Left ventricle myocardium superior (tissue), 1 donor: ENCODE results near the gene PRKAA1. TPM values are rescaled to one million over a fixed set of nuclear protein-coding genes. Genes with fewer than 3 reads are reported as not detected.
"Not testable (repeated sequence)": the region's sequence is repeated elsewhere in the genome, so short reads cannot be mapped to it uniquely, and the experiment has no call there.

ENCODE experiments used
- ATAC-seq: fragments of 200-7000 bp; cut with Tn5 transposase; one replicate; pipeline ENCODE4 v1.9.1; 2020; ENCODE audit warnings: mild to moderate bottlenecking, moderate library complexity
- DNase-seq: peaks from one replicate; pipeline ENCODE4 v3.0.0-alpha.2; 2020
- intact Hi-C: fragments of 100-400 bp; cut with micrococcal nuclease; formaldehyde crosslinking; loops from one replicate; pipeline ENCODE4 v1.11.0; 2022
- total RNA-seq: library from RNA; stranded (reverse); fragmentation: NEBNext Ultra II Directional; extraction: Animal tissue kit (Norgen Biotek cat#: 25700); gene quantifications from one replicate; pipeline ENCODE4 v1.2.1, GENCODE V29; 2021
- donor health status: DM: no; HTN: yes; CAD: no; lungs with severe emphysema.

Gene PRKAA1
- total RNA-seq, 1 donor from 2014 or later, result 35.9 TPM

DNA sequence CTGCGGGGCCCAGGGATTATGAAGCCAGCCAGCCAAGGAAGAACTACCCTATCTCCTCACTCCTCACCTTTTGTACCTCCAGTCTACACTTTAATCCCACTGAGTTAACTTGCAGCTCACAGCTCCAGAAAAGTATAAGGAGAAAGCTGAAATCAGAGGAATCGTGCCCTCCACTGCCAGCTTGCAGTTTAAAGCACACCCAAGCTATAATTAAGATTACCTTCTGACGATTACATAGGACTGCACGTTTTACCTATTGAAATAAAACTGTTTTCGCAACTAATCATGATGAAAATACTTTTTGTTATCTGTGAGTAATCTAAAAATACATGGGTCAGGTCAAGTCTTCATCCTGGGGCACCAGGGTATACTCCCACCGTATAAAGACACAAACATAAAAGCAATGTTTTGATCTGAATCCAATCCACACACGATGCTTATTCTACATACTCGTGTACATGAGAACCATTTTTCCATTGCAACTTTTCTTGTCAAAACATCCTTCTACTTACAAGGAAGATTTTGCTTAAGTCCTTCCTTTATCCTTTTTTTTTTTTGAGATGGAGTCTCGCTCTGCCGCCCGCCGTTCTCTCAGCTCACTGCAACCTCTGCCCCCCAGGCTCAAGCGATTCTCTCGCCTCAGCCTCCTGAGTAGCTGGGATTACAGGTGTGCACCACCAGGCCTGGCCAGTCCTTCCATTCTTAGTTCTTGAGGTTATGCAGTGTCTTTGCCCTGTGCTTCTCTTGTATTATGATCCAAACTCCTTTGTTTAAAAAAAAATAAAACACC is 29.2 kb upstream of the PRKAA1 start:
- intact Hi-C loops, result no loop called here
- DNase-seq, result no peak

GRCh38 chr5:40826489-40827187 is 28.5 kb upstream of the PRKAA1 start:
- no peak for DNase-seq
- intact Hi-C loops, result no loop called here
- ATAC-seq, result no peak

More for the DNA sequence above, 29.2 kb upstream of the PRKAA1 start:
- no peak for ATAC-seq

- DNase-seq, ATAC-seq, intact Hi-C loops: not testable (repeated sequence)
Observed at GRCh38 chr5:40825461-40826043, 27.4 kb upstream of the PRKAA1 start.

DNA sequence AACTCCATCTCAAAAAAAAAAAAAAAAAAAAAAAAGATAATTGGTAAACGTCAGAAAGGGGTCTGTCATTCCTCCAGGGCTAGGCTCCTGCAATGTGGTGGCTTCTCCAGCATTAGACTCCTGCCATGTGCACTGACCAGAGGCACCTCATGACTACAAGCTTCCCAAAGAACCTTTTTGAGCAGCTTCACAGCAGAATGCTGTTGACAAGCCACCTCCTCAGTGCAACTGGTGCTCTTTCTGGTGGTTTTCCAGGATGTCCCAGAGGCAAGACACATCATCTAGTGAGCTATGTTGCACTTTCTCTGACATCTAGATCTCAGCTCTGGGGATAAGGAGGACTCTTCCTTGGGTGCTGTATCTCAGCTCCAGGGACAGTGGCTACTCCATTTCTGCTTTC is 25.3 kb upstream of the PRKAA1 start:
- intact Hi-C loops, result no loop called here
- no peak for ATAC-seq
- DNase-seq, result no peak

GRCh38 chr5:40813698-40814281 is 15.6 kb upstream of the PRKAA1 start:
- DNase-seq, result no peak
- no peak for ATAC-seq
- intact Hi-C loops, result no loop called here

- intact Hi-C loops, result no loop called here
- ATAC-seq, result no peak
Observed at GRCh38 chr5:40812125-40812524, 14.0 kb upstream of the PRKAA1 start.

DNA sequence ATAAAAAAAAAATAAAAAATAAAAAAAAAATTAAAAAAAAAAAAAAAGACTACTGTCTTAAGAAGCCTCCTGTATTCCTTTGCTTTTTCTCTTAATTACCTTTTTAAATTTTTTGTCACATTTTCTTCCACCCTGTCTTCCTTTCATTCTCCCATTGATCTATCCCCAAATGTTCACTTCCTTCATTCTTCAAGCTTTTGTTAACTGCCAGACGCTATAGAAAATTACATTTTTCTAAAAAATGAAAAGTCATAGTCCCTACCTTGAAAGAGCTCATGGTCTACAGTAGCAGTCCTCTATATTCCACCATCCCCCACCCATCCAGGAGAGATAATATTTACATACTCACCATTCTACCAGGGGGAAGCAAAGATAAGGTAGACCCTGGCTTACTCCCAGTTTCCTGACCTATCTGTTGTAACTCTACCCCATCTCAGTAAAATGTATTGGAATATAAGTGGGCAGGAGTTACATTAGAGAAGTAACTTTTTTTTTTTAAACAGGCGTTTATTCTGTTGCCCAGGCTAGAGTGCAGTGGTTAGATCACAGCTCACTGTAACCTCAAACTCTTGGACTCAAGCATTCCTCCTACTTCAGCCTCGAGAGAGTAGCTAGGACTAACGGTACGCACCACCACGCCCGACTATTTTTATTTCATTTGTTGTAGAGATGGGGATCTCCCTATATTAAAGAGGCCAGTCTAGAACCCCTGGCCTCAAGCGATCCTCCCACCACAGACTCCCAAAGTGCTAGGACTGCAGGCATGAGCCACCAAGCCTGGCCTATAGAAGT is 3.8 kb upstream of the PRKAA1 start:
- intact Hi-C loops, result no loop called here
- no peak for DNase-seq
- no peak for ATAC-seq

More at GRCh38 chr5:40812125-40812524, 14.0 kb upstream of the PRKAA1 start:
- no peak for DNase-seq

- intact Hi-C loops, result no loop called here
- ATAC-seq (no peak), DNase-seq (no peak)
Observed at GRCh38 chr5:40799258-40799657, 1.1 kb upstream of the PRKAA1 start.

DNA sequence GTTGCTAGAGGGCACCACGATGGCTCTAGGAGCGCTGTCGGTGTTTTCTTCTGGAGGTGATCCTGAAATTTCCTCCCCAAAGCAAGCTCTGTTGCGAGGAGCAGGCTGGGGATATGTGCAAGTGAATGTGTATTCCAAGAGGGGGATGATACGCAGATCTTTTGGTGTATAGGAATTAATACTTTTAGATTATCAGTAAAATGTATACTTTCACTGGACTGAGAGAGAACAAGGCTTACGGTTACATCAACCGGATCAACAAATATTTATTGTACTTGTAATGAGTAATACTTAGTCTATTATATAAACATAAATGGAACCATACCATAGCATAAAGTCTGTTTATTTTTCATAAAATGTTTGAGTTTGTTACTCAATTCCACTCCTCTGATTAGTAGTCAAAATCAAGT is 632 bp upstream of the PRKAA1 start:
- DNase-seq (no peak), ATAC-seq (no peak)
- intact Hi-C loops, result no loop called here

DNA sequence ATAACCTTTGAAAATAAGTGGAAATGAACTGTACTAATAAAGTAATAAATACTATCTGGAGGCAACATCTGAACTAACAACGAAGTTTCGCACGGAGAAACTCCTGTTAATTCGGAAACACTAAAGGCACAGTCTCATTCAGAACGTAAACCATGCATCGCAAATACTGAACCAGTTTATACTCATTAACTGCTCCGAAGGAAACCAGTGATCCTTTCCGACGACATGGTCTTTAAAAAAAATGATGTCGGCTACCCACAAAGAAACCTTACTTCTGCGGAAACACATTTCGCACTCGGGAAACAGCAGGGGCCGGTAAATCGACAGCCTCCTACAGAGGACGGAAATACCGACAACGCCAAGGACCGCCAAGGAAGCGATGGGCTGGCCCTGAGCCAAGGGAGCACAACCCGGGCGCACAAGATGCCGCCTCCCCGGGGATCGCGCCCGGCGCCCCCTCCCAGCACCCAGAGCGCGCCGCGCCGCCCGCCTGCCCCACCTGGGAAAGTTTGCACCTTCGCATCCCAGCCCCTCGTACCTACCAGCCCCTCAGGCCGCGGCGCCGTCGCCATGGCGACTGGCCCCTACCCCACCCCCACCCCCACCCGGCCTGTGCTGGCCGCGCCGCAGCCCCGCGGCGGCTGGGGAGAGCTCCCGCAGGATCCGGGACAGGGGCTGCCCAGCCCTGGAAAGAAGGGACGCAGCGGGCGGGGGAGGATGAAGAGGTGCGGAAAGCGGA is 732 bp downstream of the PRKAA1 start:
- ATAC-seq, result peak; percentile 72
- peak; percentile 88 for DNase-seq
- intact Hi-C loops, result no loop called here

GRCh38 chr5:40796487-40796889 is 1.7 kb downstream of the PRKAA1 start:
- no peak for DNase-seq
- intact Hi-C loops, result no loop called here
- ATAC-seq, result peak; percentile 22

DNA sequence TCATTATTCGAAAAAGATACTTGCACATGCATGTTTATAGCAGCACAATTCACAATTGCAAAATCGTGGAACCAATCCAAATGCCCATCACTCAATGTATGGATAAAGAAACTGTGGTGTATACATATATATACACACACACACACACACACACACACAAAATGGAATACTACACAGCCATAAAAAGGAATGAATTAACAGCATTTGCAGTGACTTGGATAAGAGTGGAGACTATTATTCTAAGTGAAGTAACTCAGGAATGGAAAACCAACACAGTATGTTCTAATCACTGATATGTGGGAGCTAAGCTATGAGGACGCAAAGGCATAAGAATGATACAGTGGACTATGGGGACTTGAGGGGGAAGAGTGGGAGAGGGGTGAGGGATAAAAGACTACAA is 3.3 kb downstream of the PRKAA1 start:
- intact Hi-C loops, DNase-seq, ATAC-seq: not testable (repeated sequence)

GRCh38 chr5:40794340-40794739 is 3.8 kb downstream of the PRKAA1 start:
- intact Hi-C loops, ATAC-seq, DNase-seq: not testable (repeated sequence)

DNA sequence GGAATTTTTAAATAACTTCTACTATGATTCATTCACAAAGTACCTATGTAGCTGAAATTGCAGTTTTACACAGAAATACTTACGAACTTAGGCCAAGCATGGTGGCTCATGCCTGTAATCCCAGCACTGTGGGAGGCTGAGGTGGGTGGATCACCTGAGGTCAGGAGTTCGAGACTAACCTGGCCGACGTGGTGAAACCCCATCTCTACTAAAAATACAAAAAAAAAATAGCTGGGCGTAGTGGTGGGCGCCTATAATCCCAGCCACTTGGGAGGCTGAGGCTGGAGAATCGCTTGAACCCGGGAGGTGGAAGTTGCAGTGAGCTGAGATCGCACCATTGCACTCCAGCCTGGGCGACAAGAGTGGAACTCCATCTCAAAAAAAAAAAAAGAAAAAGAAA is 5.5 kb downstream of the PRKAA1 start:
- ATAC-seq, intact Hi-C loops, DNase-seq: not testable (repeated sequence)

- DNase-seq (no peak), ATAC-seq (no peak)
- intact Hi-C loops, result no loop called here
Observed at GRCh38 chr5:40791715-40792139, 6.4 kb downstream of the PRKAA1 start.

GRCh38 chr5:40790947-40791593 is 7.1 kb downstream of the PRKAA1 start:
- intact Hi-C loops, result no loop called here
- peak; percentile 13 for ATAC-seq

GRCh38 chr5:40788941-40789340 is 9.2 kb downstream of the PRKAA1 start:
- intact Hi-C loops, DNase-seq, ATAC-seq: not testable (repeated sequence)

More at GRCh38 chr5:40790947-40791593, 7.1 kb downstream of the PRKAA1 start:
- DNase-seq, result no peak

GRCh38 chr5:40787986-40788385 is 10.2 kb downstream of the PRKAA1 start:
- no peak for ATAC-seq
- DNase-seq, result no peak
- intact Hi-C loops, result no loop called here
